ENCODE results near the gene FADS1. TPM values are rescaled to one million over a fixed set of nuclear protein-coding genes. Genes with fewer than 3 reads are reported as not detected.

The FADS1 gene
- total RNA-seq, 4 donors from 2014 or later: 2.2 to 13.8 (median 3.7) TPM

GRCh38 chr11:61779666-61780525, 36.9 kb downstream of the FADS1 start:
- Histone ChIP-seq H3K4me1 (peaks cover 0 to 7% (median 0%) of the 10 kb centered on the region in 4 donors), H3K36me3 (no peaks in the 10 kb centered on the region), H3K27me3 (no peaks in the 10 kb centered on the region), H3K4me3 (no peak overlapping the region), H3K9me3 (no peaks in the 10 kb centered on the region), H3K27ac (no peak overlapping the region)
- 76 to 85% methylated on average over 4 to 14 of the region's 14 CpGs for WGBS, 2 donors (ENCODE audit: low coverage in 1 of 2)
- intact Hi-C loops (cut with DNase I; ENCODE audit: low total_unique reads) (no loop called here), in situ Hi-C loops (cut with MboI; ENCODE audit: low pct_ligation_motif_present in 1 of 4, low pct_unique_long_range_greater_than_20kb in 1 of 4, low sequenced_read_pairs in 3 of 4) (loop anchor here in 2 of 4 donors (25.0 kb wide), 1 partner anchor 332 kb away; the partner anchor contains the start of gene INCENP (in 2 of the 2))
- DNase-seq: no peak
- no peak for TF ChIP-seq EP300 (IDR thresholded peaks at IDR 0.05; ENCODE audit: low read depth)
- no peak for TF ChIP-seq POLR2AphosphoS5 (IDR thresholded peaks at IDR 0.05)
- TF ChIP-seq, protein P1, sequence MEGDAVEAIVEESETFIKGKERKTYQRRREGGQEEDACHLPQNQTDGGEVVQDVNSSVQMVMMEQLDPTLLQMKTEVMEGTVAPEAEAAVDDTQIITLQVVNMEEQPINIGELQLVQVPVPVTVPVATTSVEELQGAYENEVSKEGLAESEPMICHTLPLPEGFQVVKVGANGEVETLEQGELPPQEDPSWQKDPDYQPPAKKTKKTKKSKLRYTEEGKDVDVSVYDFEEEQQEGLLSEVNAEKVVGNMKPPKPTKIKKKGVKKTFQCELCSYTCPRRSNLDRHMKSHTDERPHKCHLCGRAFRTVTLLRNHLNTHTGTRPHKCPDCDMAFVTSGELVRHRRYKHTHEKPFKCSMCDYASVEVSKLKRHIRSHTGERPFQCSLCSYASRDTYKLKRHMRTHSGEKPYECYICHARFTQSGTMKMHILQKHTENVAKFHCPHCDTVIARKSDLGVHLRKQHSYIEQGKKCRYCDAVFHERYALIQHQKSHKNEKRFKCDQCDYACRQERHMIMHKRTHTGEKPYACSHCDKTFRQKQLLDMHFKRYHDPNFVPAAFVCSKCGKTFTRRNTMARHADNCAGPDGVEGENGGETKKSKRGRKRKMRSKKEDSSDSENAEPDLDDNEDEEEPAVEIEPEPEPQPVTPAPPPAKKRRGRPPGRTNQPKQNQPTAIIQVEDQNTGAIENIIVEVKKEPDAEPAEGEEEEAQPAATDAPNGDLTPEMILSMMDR (IDR thresholded peaks at IDR 0.05): no peak
- no peak for TF ChIP-seq POLR2A (IDR thresholded peaks at IDR 0.05)

DNA sequence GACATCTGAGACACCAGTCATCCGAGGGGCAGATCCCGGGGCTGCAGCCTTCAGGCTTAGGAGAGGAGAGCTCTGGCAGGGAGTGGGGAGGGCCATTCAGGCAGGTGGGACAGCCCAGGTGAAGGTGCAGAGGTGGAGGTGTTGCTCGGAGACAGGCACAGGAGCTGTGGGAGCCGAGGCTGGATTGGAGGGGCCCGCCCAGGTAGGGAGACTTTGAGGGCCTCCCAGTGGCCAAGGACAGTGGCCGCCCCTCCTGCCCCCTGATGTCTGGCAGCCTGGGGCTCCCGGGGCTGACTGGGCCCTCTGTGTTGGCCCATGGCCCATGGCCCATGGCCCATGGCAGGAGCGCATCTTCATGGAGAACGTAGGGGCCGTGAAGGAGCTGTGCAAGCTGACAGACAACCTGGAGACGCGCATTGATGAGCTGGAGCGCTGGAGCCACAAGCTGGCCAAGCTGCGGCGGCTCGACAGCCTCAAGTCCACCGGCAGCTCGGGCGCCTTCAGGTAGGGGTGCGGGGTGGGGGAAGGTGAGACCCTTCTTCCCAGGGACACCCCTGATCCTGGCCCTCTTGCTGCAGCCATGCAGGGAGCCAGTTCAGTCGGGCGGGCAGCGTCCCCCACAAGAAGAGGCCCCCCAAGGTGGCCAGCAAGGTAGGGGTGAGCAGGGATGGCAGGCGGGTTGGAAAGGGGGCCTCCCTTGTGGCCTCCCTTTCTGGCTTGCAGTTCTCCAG, 37.7 kb downstream of the FADS1 start:
- H3K4me1 ChIP-seq: peaks cover 0 to 7% (median 0%) of the 10 kb centered on the region in 4 donors
- in situ Hi-C loops (cut with MboI; ENCODE audit: low pct_ligation_motif_present in 1 of 4, low pct_unique_long_range_greater_than_20kb in 1 of 4, low sequenced_read_pairs in 3 of 4): loop anchor here in 2 of 4 donors (25.0 kb wide), 1 partner anchor 333 kb away; the partner anchor contains the start of gene INCENP (in 2 of the 2)
- no peaks in the 10 kb centered on the region for H3K27me3 ChIP-seq
- H3K36me3 ChIP-seq: no peaks in the 10 kb centered on the region
- no peak for DNase-seq
- TF ChIP-seq EP300 (IDR thresholded peaks at IDR 0.05; ENCODE audit: low read depth) (no peak), POLR2AphosphoS5 (IDR thresholded peaks at IDR 0.05) (no peak), POLR2A (IDR thresholded peaks at IDR 0.05) (no peak)
- TF ChIP-seq, protein P1 (IDR thresholded peaks at IDR 0.05): no peak
- intact Hi-C loops (cut with DNase I; ENCODE audit: low total_unique reads): no loop called here
- no peaks in the 10 kb centered on the region for H3K9me3 ChIP-seq
- no peak overlapping the region for H3K27ac ChIP-seq
- no peak overlapping the region for H3K4me3 ChIP-seq
- 91 to 93% methylated on average over 4 to 24 of the region's 24 CpGs for WGBS, 2 donors (ENCODE audit: low coverage in 1 of 2)

DNA sequence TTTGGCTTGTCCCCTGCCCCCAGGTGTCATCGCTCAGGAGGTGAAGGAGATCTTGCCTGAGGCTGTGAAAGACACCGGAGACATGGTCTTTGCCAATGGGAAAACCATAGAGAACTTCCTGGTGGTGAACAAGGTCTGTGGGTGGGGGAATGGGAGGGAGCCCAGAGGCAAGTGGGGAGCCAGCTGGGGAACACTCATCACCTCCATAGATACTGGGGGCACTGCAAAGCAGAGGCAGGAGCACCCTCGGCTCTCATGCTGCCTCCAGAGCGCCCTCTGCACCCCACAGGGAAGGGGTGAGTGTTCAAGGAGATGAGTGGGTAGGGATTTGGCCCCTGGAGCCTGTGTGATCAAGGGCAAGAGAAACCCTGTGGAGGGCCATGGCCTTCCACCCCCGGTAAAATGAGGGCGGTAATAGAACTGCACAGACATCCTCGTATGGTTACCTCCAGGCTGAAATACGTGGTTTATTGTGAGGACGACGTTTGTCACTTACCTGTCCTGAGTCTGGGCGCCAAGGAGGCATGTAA, 38.4 kb downstream of the FADS1 start:
- intact Hi-C loops (cut with DNase I; ENCODE audit: low total_unique reads): no loop called here
- no peak for TF ChIP-seq EP300 (IDR thresholded peaks at IDR 0.05; ENCODE audit: low read depth)

DNA sequence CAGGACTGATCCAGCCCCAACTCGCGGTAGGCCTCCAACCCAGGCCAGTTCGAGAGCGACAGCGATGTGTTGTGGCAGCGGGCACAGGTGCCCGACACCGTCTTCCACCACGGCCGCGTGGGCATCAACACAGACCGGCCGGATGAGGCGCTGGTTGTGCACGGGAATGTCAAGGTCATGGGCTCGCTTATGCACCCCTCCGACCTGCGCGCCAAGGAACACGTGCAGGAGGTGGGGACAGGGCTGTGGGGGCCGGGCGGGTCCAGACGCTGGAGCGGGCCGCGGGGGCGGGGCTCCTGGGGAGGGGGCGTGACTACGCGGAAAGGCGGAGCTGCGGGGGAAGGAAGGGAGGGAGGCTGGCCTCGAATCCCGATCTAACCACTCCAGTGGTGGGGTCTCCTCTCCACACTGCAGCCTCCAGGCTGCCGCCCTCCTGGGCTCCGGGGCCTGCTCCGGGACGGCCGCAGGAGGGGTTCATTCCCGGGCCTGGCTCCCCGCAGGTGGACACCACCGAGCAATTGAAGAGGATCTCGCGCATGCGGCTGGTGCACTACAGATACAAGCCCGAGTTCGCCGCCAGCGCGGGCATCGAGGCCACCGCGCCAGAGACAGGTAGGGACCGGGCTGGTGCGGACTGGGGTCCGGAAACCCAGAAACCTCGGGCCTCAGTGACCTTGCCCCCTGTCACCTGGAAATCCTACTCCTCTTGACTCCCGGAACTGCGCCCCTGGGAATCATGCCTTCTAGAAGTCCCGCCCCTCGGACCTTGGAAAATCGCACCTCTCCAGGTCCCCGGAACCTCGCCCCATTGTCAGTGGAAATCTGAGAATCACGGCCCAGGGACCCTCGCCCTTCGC, 39.3 kb downstream of the FADS1 start:
- H3K36me3 ChIP-seq: no peaks in the 10 kb centered on the region
- H3K27ac ChIP-seq: no peak overlapping the region
- TF ChIP-seq POLR2AphosphoS5 (IDR thresholded peaks at IDR 0.05) (no peak), POLR2A (IDR thresholded peaks at IDR 0.05) (no peak), EP300 (IDR thresholded peaks at IDR 0.05; ENCODE audit: low read depth) (no peak)
- TF ChIP-seq, protein P1 (IDR thresholded peaks at IDR 0.05): no peak
- WGBS, 2 donors (ENCODE audit: low coverage in 1 of 2): 65% methylated on average over 41 of the region's 67 CpGs; no CpG with 5 or more reads in 1 of the 2 donors
- in situ Hi-C loops (cut with MboI; ENCODE audit: low pct_ligation_motif_present in 1 of 4, low pct_unique_long_range_greater_than_20kb in 1 of 4, low sequenced_read_pairs in 3 of 4) (loop anchor here in 2 of 4 donors (25.0 kb wide), 1 partner anchor 335 kb away; the partner anchor contains the start of gene INCENP (in 2 of the 2)), intact Hi-C loops (cut with DNase I; ENCODE audit: low total_unique reads) (no loop called here)
- peak; percentile 53 for DNase-seq
- H3K4me1 ChIP-seq: peaks cover 0 to 7% (median 0%) of the 10 kb centered on the region in 4 donors
- peak overlapping the region in 2 of 4 donors; percentile 4 to 26 for H3K4me3 ChIP-seq
- H3K27me3 ChIP-seq: no peaks in the 10 kb centered on the region
- H3K9me3 ChIP-seq: no peaks in the 10 kb centered on the region

More for the DNA sequence above, 38.4 kb downstream of the FADS1 start:
- Histone ChIP-seq H3K36me3 (no peaks in the 10 kb centered on the region), H3K4me3 (no peak overlapping the region), H3K27ac (no peak overlapping the region), H3K9me3 (no peaks in the 10 kb centered on the region), H3K27me3 (no peaks in the 10 kb centered on the region), H3K4me1 (peaks cover 0 to 7% (median 0%) of the 10 kb centered on the region in 4 donors)
- 81% methylated on average over 11 of the region's 11 CpGs; no CpG with 5 or more reads in 1 of the 2 donors for WGBS, 2 donors (ENCODE audit: low coverage in 1 of 2)
- in situ Hi-C loops (cut with MboI; ENCODE audit: low pct_ligation_motif_present in 1 of 4, low pct_unique_long_range_greater_than_20kb in 1 of 4, low sequenced_read_pairs in 3 of 4): loop anchor here in 2 of 4 donors (25.0 kb wide), 1 partner anchor 334 kb away; the partner anchor contains the start of gene INCENP (in 2 of the 2)
- DNase-seq: no peak
